HG02885 (cell line): Measurements from ENCODE around the gene ERC2.

Experiments used
- ATAC-seq: cut with Tn5 transposase; IDR thresholded peaks from one replicate; pipeline ENCODE4 v1.9.1; 2021; ENCODE audit warnings: mild to moderate bottlenecking; ENCODE audit not compliant: unreplicated experiment, poor library complexity

ERC2 gene

DNA sequence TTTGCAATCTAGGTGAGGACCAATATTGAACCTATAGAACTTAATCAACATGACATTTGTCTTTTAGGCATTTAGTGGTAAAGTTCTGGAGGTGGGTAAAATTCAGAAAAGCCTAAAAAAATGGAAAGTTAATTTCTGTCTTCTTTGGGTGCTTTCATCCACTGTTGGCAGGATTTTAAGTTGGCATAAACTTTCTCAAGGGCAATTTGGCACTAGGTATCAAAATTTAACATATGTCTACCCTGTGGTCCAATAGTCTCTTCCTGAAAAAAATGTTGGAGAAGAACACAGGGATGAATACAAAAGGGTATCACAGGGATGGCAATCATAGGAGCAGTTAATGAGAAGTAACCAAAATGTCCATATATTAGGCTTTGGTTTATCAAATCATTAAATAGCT is 754.2 kb downstream of the ERC2 start:
- no peak for ATAC-seq

DNA sequence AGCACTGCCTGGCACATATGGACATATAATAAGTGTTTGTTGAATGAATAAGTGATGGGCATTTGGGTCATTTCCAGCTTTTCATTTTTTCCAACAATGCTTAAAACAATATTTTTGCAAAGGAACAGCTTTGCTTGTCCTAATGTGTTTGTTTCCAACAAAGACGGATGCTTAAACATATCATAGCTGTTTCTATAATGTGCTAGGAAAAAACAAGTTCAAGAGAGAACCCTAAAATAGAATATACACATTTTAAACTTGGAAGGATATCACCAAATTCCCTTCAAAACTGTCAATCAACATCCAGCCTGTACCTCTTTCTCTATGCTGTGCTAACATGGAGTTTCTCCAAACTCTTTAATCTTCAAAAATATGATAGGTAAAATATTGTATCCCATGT is 756.6 kb downstream of the ERC2 start:
- ATAC-seq = no peak

DNA sequence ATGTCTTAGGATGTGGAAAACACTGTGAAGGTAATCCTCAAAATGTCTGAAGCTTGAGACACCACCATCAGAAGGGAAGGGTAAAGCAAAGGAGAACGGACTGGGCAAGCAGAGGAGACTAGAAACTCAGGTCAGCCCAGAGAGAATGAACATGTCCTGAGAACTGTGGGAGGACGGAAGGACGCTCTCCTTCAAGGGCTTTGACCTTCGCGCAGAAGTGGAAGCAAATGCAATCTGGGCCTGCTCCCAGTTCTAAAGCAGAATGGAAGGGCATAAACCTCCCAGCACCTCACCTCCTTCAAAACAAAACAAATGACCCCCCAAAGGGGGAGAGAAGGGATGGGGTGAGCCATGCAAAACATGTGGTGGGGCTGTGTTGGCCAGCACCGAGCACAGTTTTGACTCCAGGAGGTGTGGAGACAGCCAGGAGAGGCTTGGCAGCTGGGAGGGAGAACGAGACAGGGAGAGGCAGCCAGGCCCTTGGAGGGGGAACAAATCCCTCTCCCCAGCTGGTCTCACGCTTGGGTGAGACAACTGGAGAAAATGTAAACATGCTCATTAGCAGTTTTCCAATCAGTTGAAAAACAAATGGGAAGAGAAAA is 758.8 kb downstream of the ERC2 start:
- no peak for ATAC-seq

DNA sequence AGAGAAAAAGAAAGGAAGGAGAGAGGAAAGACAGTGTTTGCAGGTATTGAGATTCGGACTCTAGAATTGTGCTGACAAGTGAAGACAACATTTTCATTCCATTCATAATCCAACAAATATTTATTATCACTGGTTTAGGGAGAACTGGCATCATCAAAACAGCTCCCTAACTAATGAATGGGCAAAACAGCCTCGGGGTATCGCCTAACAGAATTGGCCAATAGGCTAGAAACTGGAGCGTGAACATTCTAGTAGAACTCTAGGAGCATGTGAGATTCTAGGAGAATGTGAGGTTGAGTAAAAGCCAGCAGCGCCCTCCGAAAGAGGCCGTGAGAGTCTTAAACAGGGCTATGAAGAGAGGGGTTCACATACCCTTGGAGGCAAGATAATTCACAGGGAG is 759.3 kb downstream of the ERC2 start:
- ATAC-seq = no peak

DNA sequence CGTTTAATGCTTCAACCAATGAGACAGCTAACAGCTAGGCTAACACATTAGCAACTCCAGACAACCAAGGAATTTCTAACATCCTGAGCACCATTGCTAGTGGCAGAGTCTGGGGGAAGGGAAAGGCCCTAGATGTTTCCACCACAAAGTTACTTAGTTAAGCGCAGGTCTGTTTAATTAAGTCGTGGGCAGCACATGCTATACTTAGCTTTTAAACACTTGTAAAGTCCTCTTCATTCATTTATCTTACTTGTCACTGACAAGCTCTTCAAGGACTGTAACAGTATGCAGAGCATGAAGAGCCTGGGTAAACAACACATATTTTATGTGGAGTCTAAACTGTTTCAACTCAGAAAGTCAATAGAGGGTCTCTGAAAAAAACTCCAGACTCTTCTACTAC is 760.0 kb downstream of the ERC2 start:
- ATAC-seq = no peak

DNA sequence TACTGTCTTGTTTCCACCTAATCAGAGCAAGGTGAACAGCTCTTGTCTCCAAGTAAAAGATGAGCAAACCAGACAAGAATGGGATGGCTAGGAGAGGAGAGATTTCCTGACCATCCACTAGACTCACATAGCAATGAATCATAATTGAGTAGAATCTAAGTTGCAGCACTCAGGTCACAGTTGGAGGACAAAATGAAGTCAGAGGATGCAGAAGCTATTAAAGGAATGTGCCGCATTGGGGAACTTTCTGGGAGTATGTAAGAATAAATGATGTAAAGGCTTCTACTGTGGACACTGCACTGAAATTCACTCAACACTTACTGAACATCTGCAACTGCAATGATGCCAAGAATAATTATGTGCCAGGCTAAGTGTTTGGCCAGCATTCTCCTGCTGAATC is 763.7 kb downstream of the ERC2 start:
- ATAC-seq = no peak

DNA sequence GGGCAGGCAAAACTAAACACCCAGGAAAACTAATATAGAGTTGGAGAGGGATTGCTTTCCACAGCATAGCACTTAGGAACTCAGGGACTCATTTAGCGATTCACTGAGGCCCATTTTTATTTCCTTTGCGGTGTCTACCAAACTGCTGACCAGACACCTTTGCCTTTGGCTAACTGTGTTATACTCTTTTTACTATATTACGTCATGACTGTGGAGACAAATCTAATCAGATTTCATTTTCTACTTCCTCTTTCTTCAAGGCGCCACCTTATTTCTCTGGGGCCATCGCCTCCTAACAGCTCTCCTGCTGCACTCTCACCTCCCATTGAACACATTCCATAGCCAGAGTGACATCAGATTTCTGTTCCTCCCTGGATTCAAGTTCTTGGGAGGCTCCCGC is 765.4 kb downstream of the ERC2 start:
- ATAC-seq = no peak

DNA sequence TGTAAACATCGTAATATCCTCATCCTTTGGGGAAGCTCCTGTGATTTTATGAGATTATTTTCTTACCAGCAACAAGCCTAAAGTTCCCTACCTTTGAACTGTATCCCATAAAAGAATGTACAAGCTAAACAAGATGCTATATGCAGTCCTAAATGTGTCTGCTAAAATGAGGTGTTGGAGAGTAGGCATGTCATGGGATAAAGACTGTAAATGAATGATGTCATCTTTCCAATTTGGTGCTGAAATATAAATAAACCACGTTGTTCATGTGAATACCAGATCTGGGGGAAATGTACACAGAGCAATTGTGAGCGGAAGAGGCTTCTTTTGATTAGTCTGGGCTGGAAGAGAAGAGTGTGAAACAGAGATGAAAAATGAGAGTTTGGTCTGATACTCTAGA is 766.3 kb downstream of the ERC2 start:
- no peak for ATAC-seq

DNA sequence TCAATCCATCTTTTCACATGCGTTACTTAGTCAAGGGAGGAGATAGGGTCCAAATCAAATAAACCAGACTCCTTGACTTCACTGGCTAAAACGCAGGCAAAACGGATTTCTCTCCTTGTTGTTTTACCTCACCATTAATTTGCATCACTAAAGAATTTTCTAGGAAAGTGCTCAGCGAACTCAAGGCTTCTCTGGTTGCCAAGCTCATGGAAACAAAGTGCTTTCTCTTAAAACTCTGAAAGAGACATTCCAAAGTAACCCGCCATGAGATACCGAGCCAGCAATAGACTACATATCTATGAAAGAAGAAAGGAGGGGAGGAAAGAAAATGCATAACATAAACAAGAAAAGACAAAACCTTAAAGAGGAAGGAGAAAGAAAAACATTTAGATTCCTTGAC is 769.4 kb downstream of the ERC2 start:
- no peak for ATAC-seq

DNA sequence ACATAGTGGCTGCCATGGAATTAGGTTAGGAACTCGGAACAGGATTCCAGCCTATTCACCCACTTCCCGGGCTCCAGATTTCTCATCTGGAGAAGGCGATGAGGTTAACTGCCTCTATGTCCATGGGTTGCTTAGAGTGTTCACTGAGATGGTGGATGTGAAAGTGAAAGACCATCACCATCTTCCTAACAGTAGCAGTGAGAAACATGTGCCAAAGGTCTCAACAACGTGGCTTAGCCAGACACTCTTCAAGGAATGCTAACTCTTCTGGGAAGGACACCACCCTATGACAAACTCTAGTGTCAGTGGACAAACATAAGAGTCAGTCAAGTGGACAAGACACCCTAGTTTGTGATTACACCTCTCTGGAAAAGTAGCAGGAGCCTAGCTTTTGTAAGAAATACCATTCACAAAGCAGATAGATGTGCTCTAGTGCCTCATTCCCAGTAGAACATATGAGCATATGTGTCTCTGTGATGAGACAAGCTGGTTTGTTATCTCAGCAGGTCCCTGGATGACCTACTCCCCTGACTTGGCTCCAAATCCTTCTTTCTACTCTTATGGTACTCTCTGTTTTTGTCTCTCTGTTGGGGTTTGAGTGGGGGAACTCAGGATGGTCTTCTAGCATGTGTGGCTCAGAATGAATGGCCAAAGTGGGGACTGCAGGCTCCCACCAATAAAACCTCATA is 770.9 kb downstream of the ERC2 start:
- ATAC-seq = no peak

DNA sequence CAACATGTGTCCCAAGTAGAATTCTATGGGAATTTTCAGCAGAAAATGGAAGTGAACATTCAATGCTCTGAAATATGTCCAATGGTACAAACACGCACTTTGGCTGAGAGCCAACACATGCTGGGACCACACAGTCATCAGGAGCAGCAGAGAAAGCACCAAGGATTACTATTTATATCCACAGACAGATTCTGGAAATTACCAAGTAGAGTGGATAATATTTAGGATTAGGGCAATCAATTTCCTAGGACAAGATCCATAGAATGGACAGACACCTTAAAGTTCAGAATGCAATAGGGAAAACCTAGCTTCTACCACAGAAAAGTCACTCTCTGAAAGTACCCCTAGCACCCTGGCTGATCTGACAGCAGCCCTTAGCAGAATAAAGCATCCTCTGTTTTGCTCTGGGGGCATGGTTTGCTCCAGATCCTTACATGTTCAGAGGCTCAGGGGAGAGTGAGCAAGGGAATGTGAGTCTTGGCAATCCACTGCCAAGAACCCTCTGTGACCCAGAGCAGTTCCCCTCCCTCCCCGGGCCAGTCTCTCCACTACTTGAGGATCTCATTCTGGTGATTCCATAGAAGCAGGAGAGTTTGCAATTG is 775.2 kb downstream of the ERC2 start:
- no peak for ATAC-seq

DNA sequence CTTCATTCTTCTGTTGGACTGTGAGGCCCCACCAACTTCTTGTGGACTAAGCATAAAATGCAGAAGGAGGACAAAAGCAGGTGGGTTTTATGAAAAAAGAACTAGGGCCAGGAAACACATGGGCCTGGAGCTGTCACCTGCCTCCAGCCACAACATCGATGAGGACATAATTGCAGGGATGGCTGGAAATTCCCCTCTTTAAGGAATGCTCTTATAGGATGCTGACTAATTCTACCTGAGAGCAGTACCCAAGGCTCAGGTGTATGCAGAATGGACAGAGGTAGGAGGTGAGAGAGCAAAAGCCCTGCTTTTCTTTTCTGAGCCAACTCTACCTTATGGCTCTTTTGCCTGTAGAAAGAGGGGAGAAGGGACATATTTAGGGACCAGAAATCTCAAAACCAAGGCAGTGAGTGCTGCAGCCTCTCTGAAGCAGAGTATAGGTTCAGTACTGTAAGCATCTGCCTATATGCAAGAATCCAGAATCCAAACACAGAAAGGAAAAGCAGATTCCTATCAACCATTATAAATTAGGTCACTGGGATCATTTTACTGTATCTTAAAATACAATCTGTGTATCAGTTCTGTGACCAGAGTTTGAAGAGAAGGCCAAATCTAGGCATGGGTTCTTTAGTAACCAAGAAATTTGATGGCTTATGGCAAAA is 775.8 kb downstream of the ERC2 start:
- no peak for ATAC-seq

DNA sequence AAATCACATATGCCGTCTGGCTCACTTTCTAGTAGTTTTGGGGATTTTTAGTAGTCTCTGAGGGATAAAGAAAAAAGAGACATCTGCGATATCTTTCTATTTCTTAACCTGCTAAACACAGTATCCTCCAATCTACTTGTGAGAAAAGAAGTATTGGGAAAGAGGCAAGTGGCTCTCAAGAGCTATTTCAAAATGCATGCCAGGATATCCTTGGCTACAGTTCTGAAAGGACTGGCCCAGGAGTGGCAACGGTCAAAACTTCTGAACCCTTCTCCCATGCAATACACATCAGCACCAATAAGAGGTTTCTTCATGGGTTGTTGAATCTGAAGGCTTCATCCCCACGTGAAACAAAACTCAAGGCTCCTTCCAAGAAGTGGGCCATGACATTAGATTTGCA is 777.1 kb downstream of the ERC2 start:
- ATAC-seq = no peak

DNA sequence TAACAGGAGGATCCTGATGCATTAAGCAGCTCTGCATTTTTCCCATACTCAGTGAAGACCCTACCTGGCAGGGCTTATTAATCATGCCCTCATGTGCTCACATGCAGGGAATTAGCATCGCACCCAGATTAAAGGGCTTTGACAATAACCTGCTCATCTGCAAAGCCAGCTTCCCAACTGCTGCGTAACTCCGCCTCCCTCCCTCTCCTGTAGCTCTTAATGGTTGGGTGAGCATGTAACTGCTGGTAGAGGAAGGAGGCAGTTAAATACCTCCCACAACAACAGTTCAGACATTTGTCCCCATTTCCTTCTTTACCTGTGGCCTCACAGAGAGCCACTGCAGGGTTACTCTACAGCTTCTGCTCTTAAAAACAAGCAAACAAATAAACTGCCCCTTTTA is 777.5 kb downstream of the ERC2 start:
- peak; percentile 79 for ATAC-seq

DNA sequence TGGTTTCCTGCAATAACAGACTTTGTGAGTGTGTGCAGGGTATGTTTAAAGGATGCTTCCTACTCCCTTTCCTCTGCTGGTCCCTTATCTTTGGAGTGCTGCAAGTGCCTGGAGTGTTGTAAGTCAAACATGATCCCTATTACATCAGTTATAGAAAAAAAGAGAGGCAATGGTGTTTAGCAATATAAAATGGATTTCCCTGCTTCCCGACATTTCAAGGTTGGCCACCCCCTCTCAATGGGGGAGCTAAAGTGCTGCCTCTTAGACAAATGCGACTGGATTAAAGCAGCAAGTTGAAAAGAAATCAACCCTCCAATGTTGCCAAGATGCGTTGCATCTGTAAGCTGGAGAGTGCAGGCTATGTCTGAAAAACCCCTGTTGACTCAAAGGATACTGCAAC is 778.1 kb downstream of the ERC2 start:
- no peak for ATAC-seq

DNA sequence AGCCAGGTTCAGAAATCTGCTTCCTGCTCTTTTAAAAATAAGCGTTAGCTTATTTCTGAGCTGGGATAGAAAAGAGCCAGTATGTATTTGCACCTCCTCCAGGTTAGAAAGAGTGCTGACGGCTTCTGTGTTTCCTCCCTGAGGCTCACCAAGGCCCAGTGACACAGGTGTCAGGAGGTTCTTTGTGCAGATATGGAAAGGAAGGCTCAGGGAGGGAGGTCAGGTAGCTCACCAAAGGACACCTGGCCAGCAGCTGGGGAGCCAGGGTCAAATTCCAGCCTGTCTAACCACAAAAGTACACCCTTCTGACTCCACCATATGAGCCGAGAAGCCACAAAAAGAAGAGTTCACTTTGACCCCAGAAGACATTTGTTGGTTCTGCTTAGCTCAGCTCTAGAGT is 780.1 kb downstream of the ERC2 start:
- ATAC-seq = no peak

DNA sequence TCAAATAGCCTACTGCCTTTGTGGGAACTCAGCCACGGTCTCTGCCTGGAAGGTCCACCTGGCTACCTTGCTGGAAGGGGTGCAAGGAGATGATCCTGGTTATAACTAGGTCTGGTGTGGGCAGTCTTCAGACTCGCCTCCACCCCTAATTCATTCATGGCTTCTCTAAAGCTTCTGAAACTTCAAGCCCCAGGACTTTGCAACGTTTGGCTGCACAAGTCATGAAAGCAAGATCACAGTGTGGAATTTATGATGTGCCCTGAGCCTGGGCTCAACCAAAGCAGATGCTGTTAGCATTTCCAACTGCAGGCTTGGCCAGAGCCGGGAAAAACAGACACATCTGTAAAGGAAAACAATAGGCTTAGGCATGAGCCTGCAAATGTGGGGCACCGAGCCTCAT is 780.7 kb downstream of the ERC2 start:
- ATAC-seq = peak; percentile 37

DNA sequence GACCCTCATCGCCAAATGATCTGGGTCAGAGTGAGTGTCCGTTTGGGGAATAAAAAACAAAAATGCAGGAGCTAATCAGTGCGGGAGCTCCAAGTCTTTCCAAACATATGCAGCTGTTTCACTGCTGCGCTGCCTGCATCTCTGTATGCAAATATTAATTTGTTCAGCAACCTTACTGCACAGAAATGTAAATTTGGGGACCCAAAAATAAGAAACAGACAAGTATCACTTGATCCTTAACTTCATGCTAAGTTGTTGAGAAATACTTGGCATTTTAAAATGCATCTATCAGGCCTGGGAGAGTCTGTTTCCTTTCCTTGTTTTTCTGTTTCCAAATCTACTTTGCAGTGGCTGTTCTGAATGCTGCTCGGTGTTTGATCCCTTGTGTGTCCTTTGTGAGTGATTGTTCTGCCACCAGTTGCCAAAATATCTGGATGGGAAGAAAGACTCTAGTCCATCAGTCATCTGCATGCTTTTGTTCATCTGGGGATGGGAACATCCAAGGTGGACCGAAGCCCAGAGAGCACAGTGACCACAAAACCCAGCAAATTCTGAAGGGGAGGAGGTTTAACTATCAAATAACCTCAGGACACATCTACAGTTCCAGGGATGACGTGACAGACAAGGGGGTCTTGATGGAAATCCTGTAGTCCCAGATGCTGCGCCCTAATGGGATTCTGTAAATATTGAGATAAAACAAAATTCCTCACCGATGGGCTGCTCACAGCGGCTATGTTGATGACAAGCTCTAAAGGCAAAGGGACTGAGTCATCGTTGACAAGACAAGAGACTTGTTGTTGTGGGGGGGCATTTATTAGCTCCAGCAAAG is 781.6 kb downstream of the ERC2 start:
- no peak for ATAC-seq

DNA sequence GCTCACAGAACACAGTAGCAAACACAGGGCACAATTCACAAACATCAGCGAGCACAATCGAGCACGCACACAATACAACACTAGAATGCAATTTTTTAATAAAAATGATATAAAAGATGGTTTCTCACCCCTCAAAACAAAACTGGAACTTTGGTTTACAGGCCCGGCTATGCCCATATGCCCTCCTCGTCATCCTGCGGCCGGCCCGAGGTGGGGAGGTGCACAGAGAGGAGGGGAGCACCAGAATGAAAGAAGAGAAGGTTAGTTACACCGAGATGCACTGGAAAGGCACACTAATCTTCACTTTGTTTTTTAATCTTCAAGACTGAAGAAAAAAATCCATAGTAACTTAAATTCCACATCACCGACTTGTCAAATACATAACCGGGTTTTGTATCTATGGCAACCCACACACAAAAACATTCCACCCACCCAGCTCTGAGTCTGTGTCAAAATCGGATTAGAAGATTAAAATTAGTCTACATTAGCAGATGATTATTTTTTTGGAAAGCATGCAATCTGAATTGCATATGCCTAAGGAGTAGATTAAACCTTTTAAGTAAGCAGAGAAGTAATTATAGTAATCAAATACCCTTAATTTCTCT is 784.5 kb downstream of the ERC2 start:
- ATAC-seq = no peak

DNA sequence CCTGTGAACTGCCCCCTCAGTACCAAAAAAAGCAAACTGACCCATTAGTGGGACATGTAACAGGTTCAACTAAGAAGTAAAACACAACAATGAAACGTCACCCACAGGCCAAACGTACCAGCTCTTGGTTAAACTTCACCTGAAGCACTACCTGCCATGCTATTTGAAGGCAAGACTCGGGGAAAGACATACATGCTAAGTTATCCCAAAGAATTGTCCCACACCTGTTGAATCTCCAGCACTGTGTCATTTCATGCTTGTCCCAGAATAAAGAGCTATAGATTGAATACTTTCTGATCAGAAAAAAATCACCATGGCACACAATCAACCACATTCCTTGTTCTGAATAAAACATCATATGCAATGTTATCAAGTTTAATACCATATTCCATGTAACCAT is 785.8 kb downstream of the ERC2 start:
- no peak for ATAC-seq
